Measurements from ENCODE around the gene LIN7A. TPM values are rescaled to one million over a fixed set of nuclear protein-coding genes. Genes with fewer than 3 reads are reported as not detected.
"Not testable (repeated sequence)": the region's sequence is repeated elsewhere in the genome, so short reads cannot be mapped to it uniquely, and the experiment has no call there.

LIN7A gene
- total RNA-seq, 1 donor: 6.5 TPM

- no peak for TF ChIP-seq CTCF (IDR thresholded peaks at IDR 0.05; ENCODE audit: extremely low read depth, low read depth, low read length)
- H4K20me1 ChIP-seq (ENCODE audit: insufficient read depth, low read length): no peaks in the 10 kb centered on the region
- H3K4me1 ChIP-seq (ENCODE audit: insufficient read depth, low read length): no peaks in the 10 kb centered on the region
- no peak overlapping the region for H2AFZ ChIP-seq (ENCODE audit: low read length)
- no peak for DNase-seq (ENCODE audit: insufficient read length, low spot score, missing footprints)
- no peaks in the 10 kb centered on the region for H3K9me3 ChIP-seq (ENCODE audit: low read depth, low read length)
- H3K4me3 ChIP-seq (ENCODE audit: insufficient read depth, low read length): no peak overlapping the region
- H3K36me3 ChIP-seq (ENCODE audit: insufficient read depth, low read length): peaks cover 6% of the 10 kb centered on the region
- H3K4me2 ChIP-seq (ENCODE audit: insufficient read depth, low read length): no peak overlapping the region
- H3K27ac ChIP-seq (ENCODE audit: low read depth, low read length): no peak overlapping the region
- H3K27me3 ChIP-seq (ENCODE audit: insufficient read depth, low read length): no peaks in the 10 kb centered on the region
- no peaks in the 10 kb centered on the region for H3K79me2 ChIP-seq (ENCODE audit: insufficient read depth, low read length)
These were observed 144.9 kb downstream of the LIN7A start for GRCh38 chr12:80792861-80793260.

- TF ChIP-seq CTCF (IDR thresholded peaks at IDR 0.05; ENCODE audit: extremely low read depth, low read depth, low read length): no peak
- no peak overlapping the region for H3K4me3 ChIP-seq (ENCODE audit: insufficient read depth, low read length)
- H3K27ac ChIP-seq (ENCODE audit: low read depth, low read length): no peak overlapping the region
- H3K27me3 ChIP-seq (ENCODE audit: insufficient read depth, low read length): no peaks in the 10 kb centered on the region
- no peak overlapping the region for H3K4me2 ChIP-seq (ENCODE audit: insufficient read depth, low read length)
- no peaks in the 10 kb centered on the region for H3K79me2 ChIP-seq (ENCODE audit: insufficient read depth, low read length)
- no peaks in the 10 kb centered on the region for H3K36me3 ChIP-seq (ENCODE audit: insufficient read depth, low read length)
- no peak for DNase-seq (ENCODE audit: insufficient read length, low spot score, missing footprints)
- no peaks in the 10 kb centered on the region for H3K9me3 ChIP-seq (ENCODE audit: low read depth, low read length)
- H4K20me1 ChIP-seq (ENCODE audit: insufficient read depth, low read length): no peaks in the 10 kb centered on the region
- H3K4me1 ChIP-seq (ENCODE audit: insufficient read depth, low read length): no peaks in the 10 kb centered on the region
- H2AFZ ChIP-seq (ENCODE audit: low read length): no peak overlapping the region
These were observed 145.9 kb downstream of the LIN7A start for GRCh38 chr12:80791863-80792262.

GRCh38 chr12:80788407-80788806 is 149.3 kb downstream of the LIN7A start:
- not testable (repeated sequence) for H3K4me2 ChIP-seq (ENCODE audit: insufficient read depth, low read length)

GRCh38 chr12:80782963-80783470 is 154.7 kb downstream of the LIN7A start:
- not testable (repeated sequence) for H3K4me2 ChIP-seq (ENCODE audit: insufficient read depth, low read length); H3K79me2 ChIP-seq (ENCODE audit: insufficient read depth, low read length); H3K4me1 ChIP-seq (ENCODE audit: insufficient read depth, low read length); H3K36me3 ChIP-seq (ENCODE audit: insufficient read depth, low read length); H2AFZ ChIP-seq (ENCODE audit: low read length); H3K4me3 ChIP-seq (ENCODE audit: insufficient read depth, low read length); H3K27ac ChIP-seq (ENCODE audit: low read depth, low read length); DNase-seq (ENCODE audit: insufficient read length, low spot score, missing footprints); H3K27me3 ChIP-seq (ENCODE audit: insufficient read depth, low read length); H3K9me3 ChIP-seq (ENCODE audit: low read depth, low read length); H4K20me1 ChIP-seq (ENCODE audit: insufficient read depth, low read length)

More at GRCh38 chr12:80788407-80788806, 149.3 kb downstream of the LIN7A start:
- not testable (repeated sequence) for H3K27me3 ChIP-seq (ENCODE audit: insufficient read depth, low read length); H4K20me1 ChIP-seq (ENCODE audit: insufficient read depth, low read length); H3K9me3 ChIP-seq (ENCODE audit: low read depth, low read length); DNase-seq (ENCODE audit: insufficient read length, low spot score, missing footprints); H3K4me1 ChIP-seq (ENCODE audit: insufficient read depth, low read length); H2AFZ ChIP-seq (ENCODE audit: low read length); H3K27ac ChIP-seq (ENCODE audit: low read depth, low read length); H3K4me3 ChIP-seq (ENCODE audit: insufficient read depth, low read length); H3K36me3 ChIP-seq (ENCODE audit: insufficient read depth, low read length); H3K79me2 ChIP-seq (ENCODE audit: insufficient read depth, low read length)

GRCh38 chr12:80781313-80781712 is 156.4 kb downstream of the LIN7A start:
- H3K36me3 ChIP-seq (ENCODE audit: insufficient read depth, low read length): no peaks in the 10 kb centered on the region
- no peak overlapping the region for H3K4me2 ChIP-seq (ENCODE audit: insufficient read depth, low read length)
- H3K27ac ChIP-seq (ENCODE audit: low read depth, low read length): no peak overlapping the region
- H3K9me3 ChIP-seq (ENCODE audit: low read depth, low read length): no peaks in the 10 kb centered on the region
- no peak for TF ChIP-seq CTCF (IDR thresholded peaks at IDR 0.05; ENCODE audit: extremely low read depth, low read depth, low read length)
- H3K4me3 ChIP-seq (ENCODE audit: insufficient read depth, low read length): no peak overlapping the region
- peak overlapping the region; percentile 23 for H2AFZ ChIP-seq (ENCODE audit: low read length)
- H3K79me2 ChIP-seq (ENCODE audit: insufficient read depth, low read length): no peaks in the 10 kb centered on the region
- no peak for DNase-seq (ENCODE audit: insufficient read length, low spot score, missing footprints)
- peaks cover 14% of the 10 kb centered on the region for H3K4me1 ChIP-seq (ENCODE audit: insufficient read depth, low read length)
- H4K20me1 ChIP-seq (ENCODE audit: insufficient read depth, low read length): no peaks in the 10 kb centered on the region
- H3K27me3 ChIP-seq (ENCODE audit: insufficient read depth, low read length): no peaks in the 10 kb centered on the region
